Stimulated activated effector memory CD8-positive, alpha-beta T cell treated with anti-CD3 and anti-CD28 coated beads, Interleukin-12 subunit alpha, Interleukin-12 subunit beta, amount 100 ng/mL, for 72 hours (primary cell): ENCODE measurements around the gene DNASE1L3.

Source experiments
- ATAC-seq: fragments of 150-1000 bp; cut with Tn5 transposase; 2 replicates; pipeline ENCODE4 v1.10.0; 2021
- DNase-seq, 2 donors: peaks; one replicate each; pipeline ENCODE4 v3.0.0; 2021 to 2022; ENCODE audit warnings: low spot score in 2 of 2
- H3K27ac Mint-ChIP-seq: one replicate; pipeline ENCODE4 v1.8.0; 2022; ENCODE audit warnings: mild to moderate bottlenecking, mixed read lengths
- H3K36me3 Mint-ChIP-seq: one replicate; pipeline ENCODE4 v1.8.0; 2022; ENCODE audit warnings: mild to moderate bottlenecking, mixed read lengths
- H3K4me1 Mint-ChIP-seq: one replicate; pipeline ENCODE4 v1.8.0; 2022; ENCODE audit warnings: mixed read lengths
- H3K4me3 Mint-ChIP-seq: one replicate; pipeline ENCODE4 v1.8.0; 2022; ENCODE audit warnings: mild to moderate bottlenecking, mixed read lengths
- H3K9me3 Mint-ChIP-seq: one replicate; pipeline ENCODE4 v1.8.0; 2022; ENCODE audit warnings: mixed read lengths

Gene DNASE1L3

GRCh38 chr3:58152225-58153015 is 58.4 kb downstream of the DNASE1L3 start:
- Mint-ChIP-seq H3K36me3 (peaks cover 27% of the 10 kb centered on the region), H3K9me3 (no peaks in the 10 kb centered on the region), H3K4me1 (no peaks in the 10 kb centered on the region), H3K27ac (no peak overlapping the region), H3K4me3 (no peak overlapping the region)
- ATAC-seq (no peak), DNase-seq (no peak)

GRCh38 chr3:58151637-58152036 is 59.1 kb downstream of the DNASE1L3 start:
- Mint-ChIP-seq H3K4me1 (no peaks in the 10 kb centered on the region), H3K27ac (no peak overlapping the region), H3K4me3 (no peak overlapping the region), H3K36me3 (peaks cover 27% of the 10 kb centered on the region), H3K9me3 (no peaks in the 10 kb centered on the region)
- no peak for DNase-seq
- ATAC-seq = no peak

GRCh38 chr3:58150810-58151199 is 60.0 kb downstream of the DNASE1L3 start:
- Mint-ChIP-seq H3K4me3 (no peak overlapping the region), H3K9me3 (no peaks in the 10 kb centered on the region), H3K27ac (no peak overlapping the region), H3K4me1 (no peaks in the 10 kb centered on the region), H3K36me3 (peaks cover 33% of the 10 kb centered on the region)
- DNase-seq = no peak
- ATAC-seq = no peak

GRCh38 chr3:58150130-58150809 is 60.5 kb downstream of the DNASE1L3 start:
- no peak overlapping the region for H3K27ac Mint-ChIP-seq
- H3K9me3 Mint-ChIP-seq = no peaks in the 10 kb centered on the region
- DNase-seq (no peak), ATAC-seq (no peak)
- H3K36me3 Mint-ChIP-seq = peaks cover 37% of the 10 kb centered on the region
- H3K4me3 Mint-ChIP-seq = no peak overlapping the region
- no peaks in the 10 kb centered on the region for H3K4me1 Mint-ChIP-seq

GRCh38 chr3:58148049-58148448 is 62.7 kb downstream of the DNASE1L3 start:
- ATAC-seq (no peak), DNase-seq (no peak)
- Mint-ChIP-seq H3K4me3 (no peak overlapping the region), H3K4me1 (no peaks in the 10 kb centered on the region), H3K9me3 (no peaks in the 10 kb centered on the region), H3K27ac (no peak overlapping the region), H3K36me3 (peaks cover 26% of the 10 kb centered on the region)

GRCh38 chr3:58144478-58145325 is 66.1 kb downstream of the DNASE1L3 start:
- DNase-seq = no peak
- H3K27ac Mint-ChIP-seq = no peak overlapping the region
- no peak overlapping the region for H3K4me3 Mint-ChIP-seq
- no peak for ATAC-seq
- H3K9me3 Mint-ChIP-seq = no peaks in the 10 kb centered on the region
- peaks cover 19% of the 10 kb centered on the region for H3K36me3 Mint-ChIP-seq
- H3K4me1 Mint-ChIP-seq = no peaks in the 10 kb centered on the region

- ATAC-seq (no peak), DNase-seq (no peak)
- H3K4me1 Mint-ChIP-seq = no peaks in the 10 kb centered on the region
- peaks cover 17% of the 10 kb centered on the region for H3K36me3 Mint-ChIP-seq
- H3K9me3 Mint-ChIP-seq = no peaks in the 10 kb centered on the region
- peak overlapping the region; percentile 1 for H3K27ac Mint-ChIP-seq
- H3K4me3 Mint-ChIP-seq = no peak overlapping the region
Measured at GRCh38 chr3:58143417-58144055, 67.2 kb downstream of the DNASE1L3 start.
